Activated CD4-positive, alpha-beta T cell treated with anti-CD3 and anti-CD28 coated beads for 48 hours (primary cell): ENCODE measurements around the gene MICAL1.
"Not testable (repeated sequence)": the region's sequence is repeated elsewhere in the genome, so short reads cannot be mapped to it uniquely, and the experiment has no call there.

Experiments
- DNase-seq: peaks from one replicate; pipeline ENCODE4 v3.0.0-alpha.2; 2020

The MICAL1 gene

GRCh38 chr6:109477184-109477583, 21.6 kb upstream of the MICAL1 start:
- DNase-seq: no peak

- DNase-seq: no peak
Observed at GRCh38 chr6:109475625-109476024, 20.1 kb upstream of the MICAL1 start.

GRCh38 chr6:109474995-109475394, 19.4 kb upstream of the MICAL1 start:
- DNase-seq: no peak

DNA sequence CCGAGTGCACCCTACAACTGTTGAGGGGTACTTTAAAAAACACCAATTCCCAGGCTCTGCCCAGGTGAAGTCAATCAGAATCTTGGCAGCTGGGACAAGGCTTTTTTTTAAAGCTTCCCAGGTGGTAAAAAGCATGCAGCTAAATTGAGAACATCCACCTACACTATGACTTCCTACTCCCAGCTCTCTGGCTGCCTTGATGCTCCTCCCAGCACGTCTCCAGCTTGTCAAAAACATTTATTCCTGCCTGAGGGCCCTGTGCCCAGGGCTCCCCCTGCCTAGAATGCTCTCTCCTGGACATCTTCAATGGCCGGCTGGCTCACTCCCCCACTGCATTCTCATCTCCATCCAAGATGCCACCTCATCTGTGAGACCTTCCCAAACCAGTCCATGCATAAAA, 17.5 kb upstream of the MICAL1 start:
- DNase-seq: no peak

- no peak for DNase-seq
Observed at GRCh38 chr6:109472132-109472995, 16.8 kb upstream of the MICAL1 start.

GRCh38 chr6:109471105-109471810, 15.7 kb upstream of the MICAL1 start:
- no peak for DNase-seq

DNA sequence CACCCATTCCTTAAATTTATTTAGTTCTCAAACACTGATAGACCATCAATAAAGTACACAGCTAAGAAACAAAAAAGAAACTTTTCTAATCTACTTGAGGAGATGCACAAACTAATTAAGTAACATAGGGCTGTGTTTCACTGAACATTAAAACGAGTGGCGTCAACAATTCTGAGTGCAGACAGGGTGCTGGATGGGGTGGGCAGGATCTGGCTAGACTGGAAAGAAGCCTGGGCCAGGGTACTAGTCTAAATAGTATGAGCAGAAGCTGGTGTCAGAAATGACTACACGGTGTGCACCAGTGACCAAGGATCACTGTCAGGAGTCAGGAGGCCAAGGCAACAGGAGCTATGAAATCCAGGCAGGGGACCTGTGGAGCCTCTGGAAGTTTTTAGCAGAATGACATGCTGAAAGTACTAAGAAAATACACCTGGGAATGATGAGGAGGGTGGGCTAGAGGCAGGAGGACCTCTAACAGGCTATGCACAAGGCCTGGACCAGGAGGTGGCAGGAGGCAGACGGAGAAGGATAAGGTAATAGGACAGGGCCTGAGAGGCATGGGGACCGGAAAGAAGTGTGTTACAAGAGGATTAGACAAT, 14.1 kb upstream of the MICAL1 start:
- DNase-seq: no peak

DNA sequence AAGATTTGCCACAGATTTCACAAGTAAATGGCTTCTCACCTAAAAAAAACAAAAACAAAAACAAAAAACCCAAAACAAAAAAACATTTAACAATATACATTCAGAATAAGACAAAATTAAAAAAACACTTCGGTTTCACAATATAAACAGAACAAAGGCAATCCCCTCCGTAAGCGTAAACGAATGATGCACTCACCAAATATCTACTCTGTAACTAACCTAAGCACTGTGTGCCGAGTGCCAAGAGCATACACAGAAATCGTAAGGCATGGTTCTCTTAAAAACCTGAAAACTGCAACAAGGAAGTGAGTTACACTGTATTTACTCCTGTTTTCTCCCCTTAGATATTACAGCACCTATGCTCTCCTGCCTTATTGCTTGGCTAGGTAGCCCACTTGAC, 12.1 kb upstream of the MICAL1 start:
- DNase-seq: no peak

- DNase-seq: no peak
Observed at GRCh38 chr6:109466212-109466923, 10.8 kb upstream of the MICAL1 start.

GRCh38 chr6:109465772-109466171, 10.2 kb upstream of the MICAL1 start:
- DNase-seq: no peak

DNA sequence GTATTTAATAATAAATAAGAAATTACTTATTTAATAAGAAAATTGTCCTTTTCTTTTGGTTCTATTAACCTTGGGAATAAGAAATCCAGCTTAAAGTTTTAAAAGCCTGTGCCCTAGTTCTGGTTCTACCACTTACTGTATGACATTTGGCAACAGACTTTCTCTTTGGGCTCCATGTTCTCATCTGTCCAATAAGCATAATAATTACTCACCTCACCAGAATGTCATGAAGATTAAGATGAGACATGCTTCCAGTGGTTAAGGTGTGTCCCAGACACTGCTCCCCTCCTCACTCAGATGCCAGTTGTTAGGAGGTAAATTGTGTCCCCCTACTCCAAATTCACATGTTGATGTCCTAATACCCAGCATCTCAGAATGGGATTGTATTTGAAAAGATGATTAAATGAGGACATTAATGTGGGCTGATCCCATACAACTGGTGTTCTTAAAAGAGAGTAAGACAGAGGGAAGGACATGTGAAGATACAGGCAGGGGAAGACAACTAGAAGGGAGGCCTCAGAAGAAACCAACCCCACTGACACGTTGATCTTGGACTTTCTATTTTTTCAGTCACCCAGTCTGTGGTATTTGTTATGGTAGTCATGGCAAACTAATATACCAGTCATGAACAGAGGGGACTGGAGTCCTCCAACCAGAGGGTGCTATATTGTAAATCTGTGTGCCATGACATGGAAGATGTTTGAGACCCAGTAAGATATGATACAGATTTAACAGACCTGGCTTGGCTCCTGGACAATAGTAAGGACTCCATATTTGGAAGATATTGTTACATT, 6.4 kb upstream of the MICAL1 start:
- no peak for DNase-seq

DNA sequence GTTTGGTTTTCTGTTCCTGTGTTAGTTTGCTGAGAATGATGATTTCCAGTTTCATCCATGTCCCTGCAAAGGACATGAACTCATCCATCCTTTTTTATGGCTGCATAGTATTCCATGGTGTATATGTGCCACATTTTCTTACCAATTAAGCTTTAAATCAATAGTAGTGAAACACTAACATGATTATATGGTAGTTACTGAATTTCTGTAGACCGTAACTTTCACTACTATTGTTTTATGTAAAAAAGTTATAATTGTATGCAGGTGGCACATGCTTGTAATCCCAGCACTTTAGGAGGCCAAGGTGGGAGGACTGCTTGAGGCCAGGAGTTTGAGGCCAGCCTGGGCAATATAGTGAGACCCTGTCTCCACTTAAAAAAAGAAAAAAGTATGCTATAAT, 5.6 kb upstream of the MICAL1 start:
- not testable (repeated sequence) for DNase-seq

- no peak for DNase-seq
Observed at GRCh38 chr6:109460161-109460829, 4.7 kb upstream of the MICAL1 start.

- DNase-seq: peak; percentile 52
Observed at GRCh38 chr6:109458774-109459531, 3.4 kb upstream of the MICAL1 start.

DNA sequence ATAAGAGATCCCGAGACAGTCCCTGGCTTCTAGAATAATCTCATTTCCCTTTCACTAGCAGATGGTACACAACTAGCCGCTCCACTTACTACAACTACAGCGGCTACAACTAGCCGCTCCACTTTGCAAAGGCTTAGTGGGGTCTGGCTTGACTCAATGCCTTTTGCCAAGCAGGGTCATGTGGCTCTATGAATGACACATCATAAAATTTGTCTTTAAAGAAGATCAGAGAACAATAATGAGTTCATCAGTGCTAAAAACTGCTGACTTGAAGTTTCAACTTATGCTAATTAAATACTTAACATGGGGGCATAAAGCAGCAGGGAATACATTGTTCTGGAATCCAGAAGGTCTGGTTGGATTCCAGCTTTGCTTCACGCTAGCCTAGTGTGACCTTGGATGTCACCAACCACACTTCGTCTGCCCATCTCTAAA, 2.0 kb upstream of the MICAL1 start:
- no peak for DNase-seq

DNA sequence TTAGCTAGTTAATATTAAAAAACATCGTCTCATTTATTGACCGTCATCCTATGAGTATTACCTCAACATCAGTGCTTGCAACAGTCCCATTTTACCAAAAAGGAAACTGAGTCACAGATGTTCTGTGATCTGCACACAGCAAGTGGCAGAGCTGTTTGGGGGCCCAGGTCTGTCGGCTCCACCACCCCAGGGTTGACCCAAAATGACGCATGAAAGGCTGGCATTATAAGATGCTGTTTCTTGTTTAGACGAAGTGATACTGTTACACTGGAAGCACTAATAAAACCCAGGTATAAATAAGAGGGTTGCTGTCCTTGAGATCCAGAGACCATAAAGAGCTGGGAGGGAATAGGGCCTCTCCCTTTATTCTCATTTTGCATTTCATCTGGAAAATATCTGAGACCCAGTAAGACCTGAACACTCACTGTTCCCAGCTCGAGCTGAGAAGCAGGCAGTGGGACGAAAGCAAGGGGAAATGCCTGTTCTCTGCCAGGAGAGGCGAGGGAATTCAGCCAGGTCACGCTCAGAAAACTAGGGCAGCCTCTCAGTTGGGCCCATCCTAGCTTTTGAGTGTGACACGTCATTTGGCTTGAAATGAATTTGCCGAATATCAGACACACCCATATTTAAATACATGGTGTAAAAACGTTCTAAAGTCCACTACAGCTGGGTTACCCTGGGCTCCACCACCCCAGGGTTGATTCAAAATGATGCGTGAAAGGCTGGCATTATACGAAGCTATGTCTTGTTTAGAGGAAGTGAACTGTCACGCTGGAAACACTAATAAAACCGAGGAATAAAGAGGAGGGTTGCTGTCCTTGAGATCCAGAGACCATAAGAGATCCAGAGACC, 1.4 kb upstream of the MICAL1 start:
- no peak for DNase-seq

DNA sequence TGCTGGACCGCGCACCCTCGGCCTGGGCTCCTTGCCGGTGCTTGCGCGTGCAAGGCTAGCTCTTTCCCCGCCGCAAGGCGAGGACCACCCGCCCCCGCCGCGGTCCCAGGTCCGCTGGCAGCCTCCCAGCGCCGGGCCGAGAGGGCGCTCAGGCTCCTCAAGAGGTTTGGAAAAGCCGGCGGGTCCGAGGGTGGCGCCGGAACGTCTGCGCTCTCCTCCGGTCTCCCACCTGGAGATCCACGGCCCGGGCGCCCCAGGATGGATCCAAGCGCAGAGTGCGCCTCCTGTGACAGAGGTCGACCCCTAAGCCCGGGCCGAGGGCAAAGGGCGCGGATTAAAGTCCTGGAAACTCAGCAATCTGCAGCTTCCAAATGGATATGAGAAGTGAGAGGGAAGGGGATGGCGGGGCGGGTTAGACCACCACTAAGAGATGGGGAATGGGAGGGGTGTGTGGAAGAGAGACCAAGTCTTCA, 575 bp upstream of the MICAL1 start:
- no peak for DNase-seq

- DNase-seq: peak; percentile 65
Observed at GRCh38 chr6:109454496-109455436, 806 bp downstream of the MICAL1 start.
